ENCODE results near the gene ICA1. TPM values are rescaled to one million over a fixed set of nuclear protein-coding genes. Genes with fewer than 3 reads are reported as not detected.

The ICA1 gene
- total and polyA plus RNA-seq, 2 experiments from 2014 or later: 45.2 to 83.7 TPM

GRCh38 chr7:8200717-8201116, 61.2 kb downstream of the ICA1 start (continued):
- TF ChIP-seq ZNF462 (CRISPR knock-in tag; IDR thresholded peaks at IDR 0.05) (no peak), EZH2phosphoT487 (IDR thresholded peaks at IDR 0.05; ENCODE audit: unreplicated experiment) (no peak), POLR2AphosphoS5 (IDR thresholded peaks at IDR 0.05; ENCODE audit: low read depth) (no peak), NANOG (IDR thresholded peaks at IDR 0.05; ENCODE audit: borderline replicate concordance) (no peak), CREB1 (CRISPR knock-in tag; IDR thresholded peaks at IDR 0.05; ENCODE audit: low read depth) (no peak), REST (IDR thresholded peaks at IDR 0.05; ENCODE audit: unreplicated experiment) (no peak), STAT1 (IDR thresholded peaks at IDR 0.05; ENCODE audit: unreplicated experiment) (no peak), ETS1 (IDR thresholded peaks at IDR 0.05) (no peak)
